Activated naive CD4-positive, alpha-beta T cell treated with anti-CD3 and anti-CD28 coated beads, Interleukin-2, amount 50 U/mL, for 16 hours (primary cell): ENCODE measurements around the gene MYO18B.

Experiments
- DNase-seq: peaks from one replicate; pipeline ENCODE4 v3.0.0-alpha.2; 2020

The MYO18B gene

DNA sequence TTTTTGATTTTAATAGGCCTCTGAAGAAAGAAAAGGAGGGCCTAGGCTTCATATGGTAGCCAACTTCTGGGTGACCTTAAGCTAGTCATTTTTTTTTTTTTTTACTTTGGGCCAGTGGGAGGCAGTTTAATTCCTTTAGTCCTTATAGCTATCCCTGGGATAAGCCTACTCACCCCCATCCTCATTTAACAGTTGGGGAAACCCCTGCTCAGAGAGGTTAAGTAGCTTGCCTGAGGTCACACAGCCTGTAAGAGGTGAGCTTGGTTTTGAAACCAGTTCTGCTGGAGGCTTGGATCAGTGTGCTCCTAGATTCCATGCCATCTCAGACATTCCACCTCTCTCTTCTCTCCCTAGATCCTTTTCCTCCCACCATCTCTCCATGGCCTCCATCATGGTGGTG lies 86.4 kb downstream of the MYO18B start:
- no peak for DNase-seq

GRCh38 chr22:25829237-25829636 lies 87.2 kb downstream of the MYO18B start:
- no peak for DNase-seq

DNA sequence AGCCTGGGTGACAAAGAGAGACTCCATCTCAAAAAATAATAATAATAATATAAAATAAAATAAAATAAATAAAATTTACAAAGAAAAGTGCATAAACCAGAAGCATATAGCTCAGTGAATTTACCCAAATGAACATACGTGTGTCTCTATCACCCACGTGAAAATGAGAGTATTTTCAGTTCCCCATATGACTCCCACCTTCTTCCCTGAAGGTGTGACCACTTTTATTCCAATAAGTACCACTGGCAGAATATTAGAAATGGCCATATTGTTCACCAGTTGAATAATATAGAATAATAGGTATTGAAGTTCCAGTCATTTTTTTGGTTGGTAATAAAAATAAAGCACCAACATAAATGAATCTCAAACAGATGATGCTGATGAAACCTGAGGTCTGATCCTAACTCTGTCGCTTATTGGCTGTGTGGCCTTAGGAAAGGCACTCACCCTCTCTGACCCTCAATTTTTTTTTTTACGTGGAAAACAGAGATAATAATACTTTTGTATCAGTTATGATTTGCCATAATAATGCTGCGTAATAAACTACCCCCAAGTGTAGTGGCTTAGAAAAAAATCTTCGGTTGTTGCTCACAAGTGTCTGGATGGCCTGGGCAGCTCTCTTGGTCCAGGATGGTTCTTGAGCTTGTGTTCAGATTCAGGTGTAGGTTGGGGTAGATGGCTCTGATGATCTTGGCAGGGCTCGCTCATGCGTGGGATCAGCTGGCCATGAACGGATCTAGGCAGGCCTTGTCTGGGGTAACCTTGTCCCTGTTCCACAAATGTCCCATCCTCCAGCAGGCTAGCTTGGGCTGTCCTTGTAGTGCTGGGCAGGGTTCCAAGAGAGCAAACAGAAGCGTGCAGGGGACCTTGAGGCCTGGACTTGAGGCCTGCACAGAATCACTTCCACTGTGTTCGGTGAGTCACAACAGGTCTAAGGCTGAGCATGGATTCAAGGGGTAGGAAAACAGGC lies 88.1 kb downstream of the MYO18B start:
- DNase-seq, result no peak

- no peak for DNase-seq
Measured at GRCh38 chr22:25833091-25833490, 91.1 kb downstream of the MYO18B start.

- DNase-seq, result no peak
Measured at GRCh38 chr22:25833676-25834075, 91.7 kb downstream of the MYO18B start.

GRCh38 chr22:25834490-25834889 lies 92.5 kb downstream of the MYO18B start:
- no peak for DNase-seq

DNA sequence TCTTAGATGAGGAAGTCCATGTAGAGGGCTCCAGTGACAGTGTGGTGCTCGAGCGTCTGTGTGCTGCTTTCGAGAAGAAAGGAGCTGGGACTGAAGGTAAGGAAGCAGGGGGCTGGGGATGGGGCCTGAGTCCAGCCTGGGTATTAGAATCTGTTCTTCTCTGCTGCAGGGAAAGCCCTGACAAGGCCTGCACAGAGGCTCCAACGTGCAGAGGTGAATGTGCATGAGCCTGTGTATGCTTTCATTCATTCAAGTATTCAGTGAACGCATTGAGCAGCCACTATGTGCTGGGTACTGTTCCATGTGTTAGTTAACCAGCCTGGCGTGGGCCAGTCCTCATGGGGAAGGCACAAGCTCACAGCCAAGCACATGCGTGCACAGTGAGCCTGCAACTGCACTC lies 93.4 kb downstream of the MYO18B start:
- DNase-seq, result no peak

- DNase-seq, result no peak
Measured at GRCh38 chr22:25837288-25837900, 95.4 kb downstream of the MYO18B start.

GRCh38 chr22:25838960-25839741 lies 97.2 kb downstream of the MYO18B start:
- DNase-seq, result no peak

DNA sequence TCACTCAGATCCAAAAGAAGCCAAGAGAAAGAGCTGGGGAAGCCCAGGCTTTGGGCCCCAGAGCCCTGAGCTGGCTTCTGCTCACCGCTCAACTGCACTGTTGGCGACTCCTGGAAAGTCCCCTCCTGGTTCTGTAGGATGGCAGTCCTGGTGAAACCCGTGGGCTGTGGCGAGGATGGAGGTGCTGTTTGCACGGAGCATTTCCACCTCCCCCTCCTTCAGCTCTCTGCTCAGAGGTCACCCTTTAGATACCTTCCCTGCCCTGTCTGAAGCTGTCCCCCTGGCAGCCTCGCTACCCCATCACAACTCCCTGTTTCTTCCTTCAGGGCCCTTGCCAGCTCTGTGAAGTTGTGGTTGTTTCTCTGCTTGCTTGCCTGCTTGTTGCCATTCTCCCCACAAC lies 97.8 kb downstream of the MYO18B start:
- DNase-seq, result no peak

DNA sequence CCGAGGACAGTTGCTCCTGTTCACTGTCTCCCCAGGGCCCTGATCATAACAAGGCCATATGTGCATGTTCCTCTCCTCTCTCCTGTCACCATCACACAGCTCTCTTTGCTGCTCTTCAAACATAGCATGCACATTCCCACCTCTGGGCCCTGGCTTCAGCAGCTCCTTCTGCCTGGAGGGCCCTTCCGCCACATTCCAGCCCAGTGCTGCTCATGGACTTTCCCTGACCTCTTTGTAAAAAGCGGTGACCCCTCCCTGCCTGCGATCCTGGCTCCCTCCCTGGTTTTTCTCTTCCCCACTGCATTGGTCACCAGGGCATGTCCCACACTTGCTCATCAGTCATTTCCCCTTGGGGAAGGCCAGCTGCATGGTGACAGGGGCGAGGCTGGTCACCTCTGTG lies 98.2 kb downstream of the MYO18B start:
- DNase-seq, result no peak

- no peak for DNase-seq
Measured at GRCh38 chr22:25840891-25841290, 98.9 kb downstream of the MYO18B start.

DNA sequence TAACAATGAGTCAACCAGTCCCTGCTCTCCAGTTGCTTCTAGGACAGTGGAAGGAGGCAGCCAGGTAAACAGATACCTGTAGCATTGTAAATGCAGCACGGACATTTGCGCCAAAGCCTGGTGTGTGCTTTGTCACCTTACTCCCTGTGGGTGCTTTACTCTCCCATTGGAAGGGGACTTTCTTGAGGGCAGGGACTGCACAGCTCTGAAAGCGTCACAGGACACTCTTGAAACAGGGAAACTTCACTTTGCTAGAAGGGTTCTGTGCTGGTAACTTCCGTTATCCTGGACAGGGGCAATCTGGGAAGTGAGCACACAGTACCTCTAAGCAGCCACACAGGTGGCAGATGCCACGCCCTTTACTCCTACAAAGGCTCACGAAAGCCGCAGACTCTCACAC lies 99.8 kb downstream of the MYO18B start:
- no peak for DNase-seq

GRCh38 chr22:25843660-25844405 lies 101.8 kb downstream of the MYO18B start:
- no peak for DNase-seq

- DNase-seq, result no peak
Measured at GRCh38 chr22:25844601-25845000, 102.6 kb downstream of the MYO18B start.

- no peak for DNase-seq
Measured at GRCh38 chr22:25845985-25846745, 104.2 kb downstream of the MYO18B start.

DNA sequence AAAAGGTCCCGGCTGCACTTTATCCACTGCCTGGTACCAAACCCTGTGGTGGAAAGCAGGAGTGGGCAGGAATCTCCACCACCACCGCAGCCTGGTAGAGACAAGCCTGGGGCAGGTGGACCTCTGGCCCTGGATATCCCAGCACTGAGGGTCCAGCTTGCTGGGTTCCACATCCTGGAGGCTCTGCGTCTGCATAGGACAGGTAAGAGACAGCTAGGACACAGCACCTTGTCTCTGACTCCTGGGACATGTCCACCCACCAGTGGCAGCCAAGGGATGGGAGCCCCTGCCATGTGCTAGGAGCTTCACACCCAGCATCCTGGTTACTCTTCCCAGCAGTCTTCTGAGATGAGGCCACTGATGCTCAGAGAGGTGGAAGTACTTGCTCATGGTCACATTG lies 105.5 kb downstream of the MYO18B start:
- DNase-seq, result no peak

GRCh38 chr22:25848954-25849353 lies 107.0 kb downstream of the MYO18B start:
- DNase-seq, result no peak

- DNase-seq, result no peak
Measured at GRCh38 chr22:25849522-25849921, 107.5 kb downstream of the MYO18B start.

DNA sequence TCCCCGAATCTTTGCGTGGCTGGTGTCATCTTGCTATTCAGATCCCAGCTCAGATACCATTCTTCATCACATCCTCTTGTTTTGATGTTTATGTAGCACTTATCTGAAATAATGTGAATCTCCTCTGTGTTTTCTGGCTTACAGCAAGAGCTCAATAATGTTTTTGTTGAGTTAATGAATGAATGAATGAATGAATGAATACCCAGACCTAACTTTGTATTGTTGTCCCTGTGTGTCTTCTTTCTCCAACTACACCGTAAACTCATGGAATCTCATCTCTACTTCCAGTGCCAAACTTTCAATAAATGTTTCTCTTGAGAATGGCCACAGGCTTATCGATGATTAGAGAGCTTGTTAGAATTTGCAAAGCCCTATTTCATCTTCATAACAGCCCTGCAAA lies 110.2 kb downstream of the MYO18B start:
- DNase-seq, result no peak

GRCh38 chr22:25853078-25853477 lies 111.1 kb downstream of the MYO18B start:
- DNase-seq, result no peak
